ENCODE results near the gene AKAP5.
A peak's percentile ranks its signal among the peaks of the same experiment; 100 is the strongest.

Gene AKAP5

GRCh38 chr14:64503434-64504309 is 38.4 kb downstream of the AKAP5 start, which contains the start of gene ZBTB25:
Gene ZBTB25, minus strand, starts transcription at chr14:64503838. Its CDS starts 13,305 bp downstream, at chr14:64490533.
- no peaks in the 10 kb centered on the region for H3K27me3 ChIP-seq (ENCODE audit: control insufficient read depth, insufficient read depth, low read length)
- H3K4me1 ChIP-seq (ENCODE audit: control insufficient read depth, insufficient read depth, low read length): peaks cover 39% of the 10 kb centered on the region
- H3K4me3 ChIP-seq (ENCODE audit: low read depth, low read length): peak within 1 kb of the TSS; percentile 78
- H3K9me3 ChIP-seq (ENCODE audit: control insufficient read depth, insufficient read depth, low read depth, low read length): no peaks in the 10 kb centered on the region
- H3K36me3 ChIP-seq (ENCODE audit: control insufficient read depth, insufficient read depth, low read length): no peaks in the 10 kb centered on the region
- peak within 1 kb of the TSS; percentile 97 for H3K27ac ChIP-seq (ENCODE audit: low read depth, low read length)
- peak within 1 kb of the TSS; percentile 99 for H3K9ac ChIP-seq (ENCODE audit: low read length)

GRCh38 chr14:64504310-64504896 is 39.1 kb downstream of the AKAP5 start, which contains the start of gene ZBTB1:
Gene ZBTB1, plus strand, starts transcription at chr14:64504770. Its CDS starts 16,735 bp downstream, at chr14:64521505.
- Histone ChIP-seq H3K9ac (ENCODE audit: low read length) (peak within 1 kb of the TSS; percentile 99), H3K27ac (ENCODE audit: low read depth, low read length) (peak within 1 kb of the TSS; percentile 97), H3K4me1 (ENCODE audit: control insufficient read depth, insufficient read depth, low read length) (peaks cover 46% of the 10 kb centered on the region), H3K36me3 (ENCODE audit: control insufficient read depth, insufficient read depth, low read length) (no peaks in the 10 kb centered on the region), H3K27me3 (ENCODE audit: control insufficient read depth, insufficient read depth, low read length) (no peaks in the 10 kb centered on the region), H3K9me3 (ENCODE audit: control insufficient read depth, insufficient read depth, low read depth, low read length) (no peaks in the 10 kb centered on the region), H3K4me3 (ENCODE audit: low read depth, low read length) (peak within 1 kb of the TSS; percentile 78)

DNA sequence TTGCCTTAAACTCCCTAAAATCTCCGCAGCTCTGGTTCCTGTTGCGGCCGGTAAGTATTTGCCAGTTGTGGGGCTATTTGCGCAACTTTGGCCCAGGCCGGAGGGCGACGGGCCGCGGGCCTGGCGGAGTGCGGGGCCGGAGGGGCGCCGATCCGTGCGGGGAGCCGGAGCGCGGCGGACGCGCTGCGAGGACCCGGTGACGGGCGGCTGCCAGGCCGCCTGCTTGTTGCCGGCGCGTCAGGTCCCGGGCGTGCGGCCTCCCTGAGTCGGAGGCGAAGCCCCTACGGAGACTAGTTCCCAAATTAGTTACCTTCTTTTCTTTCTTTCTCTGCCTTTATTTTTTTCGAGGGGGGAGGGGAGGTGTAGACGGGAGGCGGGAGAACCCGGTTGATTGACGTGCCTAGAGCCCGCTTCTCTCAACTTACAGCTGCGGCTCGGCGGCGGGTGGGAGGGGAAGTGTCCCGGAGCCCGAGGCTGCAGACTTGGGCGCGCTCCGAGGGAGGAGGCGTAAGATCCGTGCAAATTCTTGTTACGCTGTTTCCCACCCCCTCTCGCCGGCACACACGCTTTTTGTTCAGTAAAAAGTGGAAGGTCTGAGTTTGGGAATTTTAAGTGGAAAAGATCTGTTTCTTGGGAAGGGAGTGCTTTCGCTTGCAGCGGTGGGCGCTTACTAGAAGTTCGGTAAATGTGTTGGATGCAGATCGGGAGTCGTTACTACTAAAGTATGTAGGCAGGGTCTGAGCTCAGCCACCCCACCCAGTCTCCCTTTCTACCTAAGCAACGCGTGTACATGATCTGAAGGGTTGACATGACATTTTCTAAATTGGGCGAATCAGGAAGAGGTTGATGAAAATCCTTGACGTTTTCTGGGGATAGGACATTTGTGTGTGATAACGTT is 39.8 kb downstream of the AKAP5 start:
- Histone ChIP-seq H3K36me3 (ENCODE audit: control insufficient read depth, insufficient read depth, low read length) (no peaks in the 10 kb centered on the region), H3K4me3 (ENCODE audit: low read depth, low read length) (peak overlapping the region; percentile 78), H3K9ac (ENCODE audit: low read length) (peak overlapping the region; percentile 99), H3K9me3 (ENCODE audit: control insufficient read depth, insufficient read depth, low read depth, low read length) (no peaks in the 10 kb centered on the region), H3K4me1 (ENCODE audit: control insufficient read depth, insufficient read depth, low read length) (peaks cover 47% of the 10 kb centered on the region), H3K27me3 (ENCODE audit: control insufficient read depth, insufficient read depth, low read length) (no peaks in the 10 kb centered on the region), H3K27ac (ENCODE audit: low read depth, low read length) (peak overlapping the region; percentile 97)

DNA sequence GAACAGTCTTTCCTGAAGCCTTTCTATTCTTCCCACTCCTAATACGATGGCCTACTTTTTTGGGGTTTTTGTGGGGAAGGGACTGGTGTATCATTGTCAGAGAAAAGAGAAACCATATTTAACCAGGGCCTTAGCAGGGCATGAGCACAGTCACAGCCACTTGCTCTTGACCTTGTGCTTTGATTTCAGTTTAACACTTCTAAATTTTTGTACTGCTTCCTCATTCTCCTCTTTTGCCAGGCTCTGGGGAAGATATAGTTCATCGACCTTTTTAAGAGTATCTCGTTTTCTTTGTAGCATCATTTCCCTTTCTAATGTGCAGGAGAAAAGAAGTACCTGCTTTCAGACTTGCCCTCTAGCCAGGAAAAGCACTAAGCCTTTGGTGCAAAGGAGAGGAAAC is 41.4 kb downstream of the AKAP5 start:
- H3K9me3 ChIP-seq (ENCODE audit: control insufficient read depth, insufficient read depth, low read depth, low read length): no peaks in the 10 kb centered on the region
- peak overlapping the region; percentile 33; the same call in 1 of the 2 replicates for H3K4me3 ChIP-seq (ENCODE audit: low read depth, low read length)
- peaks cover 51% of the 10 kb centered on the region for H3K4me1 ChIP-seq (ENCODE audit: control insufficient read depth, insufficient read depth, low read length)
- H3K9ac ChIP-seq (ENCODE audit: low read length): no peak overlapping the region
- H3K27me3 ChIP-seq (ENCODE audit: control insufficient read depth, insufficient read depth, low read length): no peaks in the 10 kb centered on the region
- H3K27ac ChIP-seq (ENCODE audit: low read depth, low read length): no peak overlapping the region
- H3K36me3 ChIP-seq (ENCODE audit: control insufficient read depth, insufficient read depth, low read length): no peaks in the 10 kb centered on the region

DNA sequence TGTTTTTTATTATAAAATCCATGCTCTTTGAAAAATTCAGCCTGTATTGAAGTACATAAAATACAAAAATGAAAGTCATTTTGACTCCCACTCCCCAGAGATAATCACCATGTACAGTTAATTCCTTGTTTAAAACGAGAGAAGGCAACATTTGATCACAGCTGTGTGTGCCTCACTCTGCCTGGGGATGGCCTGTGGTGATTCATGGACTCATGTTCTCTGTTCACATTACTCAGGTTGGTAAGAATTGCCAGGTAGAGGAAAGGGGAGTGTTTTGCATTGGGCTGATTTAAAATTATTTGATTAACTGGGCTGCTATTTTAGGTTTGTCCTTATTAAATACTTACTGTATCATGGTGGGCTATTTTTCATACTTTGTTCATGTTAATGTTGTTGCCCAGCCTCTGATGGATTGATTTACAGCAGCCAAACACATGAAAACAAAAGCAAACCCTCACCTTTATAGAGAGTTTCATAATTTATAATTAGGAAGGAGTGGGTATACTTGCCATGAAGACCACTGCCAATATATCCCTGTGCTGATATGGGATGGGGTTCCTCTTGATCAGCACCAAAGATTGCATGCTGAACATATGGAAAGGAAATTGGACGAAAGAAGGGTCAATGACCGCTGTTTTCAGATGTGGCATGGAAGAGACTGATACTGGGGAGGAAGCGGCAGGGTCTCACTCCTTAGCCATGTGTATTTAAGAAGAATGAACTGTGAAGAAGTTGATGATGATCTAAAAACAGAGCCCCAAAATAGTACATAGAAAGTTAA is 42.3 kb downstream of the AKAP5 start:
- no peak overlapping the region for H3K9ac ChIP-seq (ENCODE audit: low read length)
- peaks cover 42% of the 10 kb centered on the region for H3K4me1 ChIP-seq (ENCODE audit: control insufficient read depth, insufficient read depth, low read length)
- no peak overlapping the region; the same call in 1 of the 2 replicates for H3K4me3 ChIP-seq (ENCODE audit: low read depth, low read length)
- H3K9me3 ChIP-seq (ENCODE audit: control insufficient read depth, insufficient read depth, low read depth, low read length): no peaks in the 10 kb centered on the region
- no peak overlapping the region for H3K27ac ChIP-seq (ENCODE audit: low read depth, low read length)
- H3K36me3 ChIP-seq (ENCODE audit: control insufficient read depth, insufficient read depth, low read length): no peaks in the 10 kb centered on the region
- no peaks in the 10 kb centered on the region for H3K27me3 ChIP-seq (ENCODE audit: control insufficient read depth, insufficient read depth, low read length)

- no peaks in the 10 kb centered on the region for H3K36me3 ChIP-seq (ENCODE audit: control insufficient read depth, insufficient read depth, low read length)
- no peak overlapping the region for H3K9ac ChIP-seq (ENCODE audit: low read length)
- no peaks in the 10 kb centered on the region for H3K9me3 ChIP-seq (ENCODE audit: control insufficient read depth, insufficient read depth, low read depth, low read length)
- H3K4me3 ChIP-seq (ENCODE audit: low read depth, low read length): no peak overlapping the region
- no peaks in the 10 kb centered on the region for H3K27me3 ChIP-seq (ENCODE audit: control insufficient read depth, insufficient read depth, low read length)
- no peak overlapping the region for H3K27ac ChIP-seq (ENCODE audit: low read depth, low read length)
- H3K4me1 ChIP-seq (ENCODE audit: control insufficient read depth, insufficient read depth, low read length): peaks cover 38% of the 10 kb centered on the region
Observed at GRCh38 chr14:64508215-64508776, 43.0 kb downstream of the AKAP5 start.

DNA sequence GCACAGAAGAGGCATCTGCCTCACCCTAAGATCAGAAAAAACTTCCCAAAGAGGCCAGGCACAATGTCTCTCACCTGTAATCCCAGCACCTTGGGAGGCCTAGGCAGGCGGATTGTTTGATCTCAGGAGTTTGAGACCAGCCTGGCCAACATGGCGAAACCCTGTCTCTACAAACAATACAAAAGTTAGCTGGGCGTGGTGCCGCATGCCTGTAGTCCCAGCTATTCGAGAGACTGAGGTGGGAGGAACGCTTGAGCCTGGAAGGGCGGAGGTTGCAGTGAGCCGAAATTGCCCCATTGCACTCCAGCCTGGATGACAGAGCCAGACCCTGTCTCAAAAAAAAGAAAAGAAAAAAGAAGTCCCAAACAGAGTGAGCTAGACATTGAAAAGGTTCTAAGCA is 43.7 kb downstream of the AKAP5 start:
- H3K4me3 ChIP-seq (ENCODE audit: low read depth, low read length): peak overlapping the region; percentile 10; the same call in 1 of the 2 replicates
- H3K9me3 ChIP-seq (ENCODE audit: control insufficient read depth, insufficient read depth, low read depth, low read length): no peaks in the 10 kb centered on the region
- no peaks in the 10 kb centered on the region for H3K27me3 ChIP-seq (ENCODE audit: control insufficient read depth, insufficient read depth, low read length)
- peaks cover 38% of the 10 kb centered on the region for H3K4me1 ChIP-seq (ENCODE audit: control insufficient read depth, insufficient read depth, low read length)
- H3K36me3 ChIP-seq (ENCODE audit: control insufficient read depth, insufficient read depth, low read length): no peaks in the 10 kb centered on the region
- H3K27ac ChIP-seq (ENCODE audit: low read depth, low read length): no peak overlapping the region; the same call in 1 of the 2 replicates
- no peak overlapping the region for H3K9ac ChIP-seq (ENCODE audit: low read length)

GRCh38 chr14:64510825-64511671 is 45.7 kb downstream of the AKAP5 start:
- no peak overlapping the region for H3K27ac ChIP-seq (ENCODE audit: low read depth, low read length)
- no peaks in the 10 kb centered on the region for H3K36me3 ChIP-seq (ENCODE audit: control insufficient read depth, insufficient read depth, low read length)
- no peaks in the 10 kb centered on the region for H3K9me3 ChIP-seq (ENCODE audit: control insufficient read depth, insufficient read depth, low read depth, low read length)
- H3K9ac ChIP-seq (ENCODE audit: low read length): no peak overlapping the region
- no peak overlapping the region for H3K4me3 ChIP-seq (ENCODE audit: low read depth, low read length)
- H3K27me3 ChIP-seq (ENCODE audit: control insufficient read depth, insufficient read depth, low read length): no peaks in the 10 kb centered on the region
- peaks cover 38% of the 10 kb centered on the region for H3K4me1 ChIP-seq (ENCODE audit: control insufficient read depth, insufficient read depth, low read length)

DNA sequence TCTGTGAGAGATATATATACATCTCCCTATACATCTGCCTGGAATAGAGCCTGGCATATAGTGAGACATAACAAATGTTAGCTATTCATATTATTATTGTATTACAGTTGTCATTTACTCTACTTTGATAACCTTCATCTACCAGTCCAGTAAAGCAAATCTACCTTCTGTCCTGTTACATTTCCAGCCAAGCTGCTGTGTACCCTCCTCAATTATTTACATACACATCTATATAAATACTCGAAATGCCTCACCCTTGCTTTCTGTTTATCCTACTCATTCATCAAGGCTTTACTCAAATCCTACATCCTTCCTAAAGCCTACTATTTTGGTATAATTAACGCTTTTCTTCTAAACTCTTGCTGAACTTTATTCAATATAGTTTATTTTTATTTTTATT is 48.0 kb downstream of the AKAP5 start:
- H3K36me3 ChIP-seq (ENCODE audit: control insufficient read depth, insufficient read depth, low read length): no peaks in the 10 kb centered on the region
- no peak overlapping the region for H3K9ac ChIP-seq (ENCODE audit: low read length)
- no peaks in the 10 kb centered on the region for H3K9me3 ChIP-seq (ENCODE audit: control insufficient read depth, insufficient read depth, low read depth, low read length)
- no peak overlapping the region for H3K27ac ChIP-seq (ENCODE audit: low read depth, low read length)
- no peaks in the 10 kb centered on the region for H3K27me3 ChIP-seq (ENCODE audit: control insufficient read depth, insufficient read depth, low read length)
- no peak overlapping the region for H3K4me3 ChIP-seq (ENCODE audit: low read depth, low read length)
- H3K4me1 ChIP-seq (ENCODE audit: control insufficient read depth, insufficient read depth, low read length): peaks cover 19% of the 10 kb centered on the region
